ENCODE results near the gene CSNK1E. TPM values are rescaled to one million over a fixed set of nuclear protein-coding genes. Genes with fewer than 3 reads are reported as not detected.

The CSNK1E gene
- total RNA-seq, 1 donor from 2014 or later: 106 TPM

DNA sequence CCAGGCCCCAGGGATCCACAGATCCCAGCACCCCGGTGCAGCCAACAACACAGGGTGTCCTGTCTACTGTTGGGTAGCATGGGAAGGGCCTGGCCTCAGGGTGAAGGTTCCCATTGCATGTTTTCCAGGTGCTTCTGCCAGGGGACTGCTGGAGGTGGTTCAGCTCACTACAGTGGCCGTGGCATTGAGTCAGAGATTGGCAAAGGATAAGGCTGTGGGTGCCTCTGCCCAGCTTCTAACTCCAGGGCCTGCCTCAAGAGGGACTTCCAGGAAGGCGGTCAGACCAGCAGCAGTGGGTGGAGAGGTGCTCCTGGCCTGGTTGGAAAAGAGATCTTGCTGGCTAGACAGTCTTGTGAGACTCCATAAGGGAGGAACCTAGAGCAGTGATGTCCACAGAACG, 20.9 kb downstream of the CSNK1E start:
- Mint-ChIP-seq H3K27ac (no peak overlapping the region), H3K4me3 (no peak overlapping the region), H3K36me3 (peaks cover 33% of the 10 kb centered on the region), H3K27me3 (ENCODE audit: insufficient read depth, low read depth) (peaks cover 2% of the 10 kb centered on the region), H3K9me3 (no peaks in the 10 kb centered on the region), H3K4me1 (peaks cover 7% of the 10 kb centered on the region)
- Histone ChIP-seq H3K27me3 (no peaks in the 10 kb centered on the region), H3K9ac (no peak overlapping the region), H3K9me3 (ENCODE audit: low read depth) (no peaks in the 10 kb centered on the region), H3K79me2 (ENCODE audit: low read depth) (no peaks in the 10 kb centered on the region), H3K4me1 (no peaks in the 10 kb centered on the region), H3K4me2 (no peak overlapping the region), H3F3A (ENCODE audit: low read depth) (peaks cover 4% of the 10 kb centered on the region), H4K20me1 (ENCODE audit: low read depth) (peaks cover 86% of the 10 kb centered on the region), H3K4me3 (no peak overlapping the region), H2AFZ (replicated peaks) (no peak overlapping the region), H3K27ac (no peak overlapping the region), H3K36me3 (no peaks in the 10 kb centered on the region)
- no peak for TF ChIP-seq EZH2phosphoT487 (IDR thresholded peaks at IDR 0.05)
- no peak for TF ChIP-seq EZH2 (IDR thresholded peaks at IDR 0.05)
- TF ChIP-seq, protein P1, sequence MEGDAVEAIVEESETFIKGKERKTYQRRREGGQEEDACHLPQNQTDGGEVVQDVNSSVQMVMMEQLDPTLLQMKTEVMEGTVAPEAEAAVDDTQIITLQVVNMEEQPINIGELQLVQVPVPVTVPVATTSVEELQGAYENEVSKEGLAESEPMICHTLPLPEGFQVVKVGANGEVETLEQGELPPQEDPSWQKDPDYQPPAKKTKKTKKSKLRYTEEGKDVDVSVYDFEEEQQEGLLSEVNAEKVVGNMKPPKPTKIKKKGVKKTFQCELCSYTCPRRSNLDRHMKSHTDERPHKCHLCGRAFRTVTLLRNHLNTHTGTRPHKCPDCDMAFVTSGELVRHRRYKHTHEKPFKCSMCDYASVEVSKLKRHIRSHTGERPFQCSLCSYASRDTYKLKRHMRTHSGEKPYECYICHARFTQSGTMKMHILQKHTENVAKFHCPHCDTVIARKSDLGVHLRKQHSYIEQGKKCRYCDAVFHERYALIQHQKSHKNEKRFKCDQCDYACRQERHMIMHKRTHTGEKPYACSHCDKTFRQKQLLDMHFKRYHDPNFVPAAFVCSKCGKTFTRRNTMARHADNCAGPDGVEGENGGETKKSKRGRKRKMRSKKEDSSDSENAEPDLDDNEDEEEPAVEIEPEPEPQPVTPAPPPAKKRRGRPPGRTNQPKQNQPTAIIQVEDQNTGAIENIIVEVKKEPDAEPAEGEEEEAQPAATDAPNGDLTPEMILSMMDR (IDR thresholded peaks at IDR 0.05): no peak
- no peak for DNase-seq (ENCODE audit: low spot score)

DNA sequence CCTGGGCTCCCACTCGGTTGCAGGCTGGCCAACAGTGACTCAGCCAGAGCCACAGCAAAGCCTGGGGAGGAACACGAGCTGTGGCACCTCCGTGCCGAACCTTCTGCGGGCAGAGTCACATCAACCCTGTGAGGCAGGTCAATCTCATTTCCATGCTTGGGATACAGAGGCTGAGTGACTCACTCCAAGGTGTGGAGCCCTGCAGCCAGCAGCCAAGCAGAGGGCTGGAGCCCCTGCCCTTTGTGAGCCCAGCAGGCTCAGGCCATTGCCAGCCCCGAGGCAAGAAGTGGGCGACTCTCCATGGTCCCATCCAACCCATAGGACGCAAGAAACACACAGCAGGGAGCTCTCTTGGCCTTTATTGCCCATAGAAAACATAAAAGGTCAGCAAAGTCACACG, 21.4 kb downstream of the CSNK1E start:
- peaks cover 8% of the 10 kb centered on the region for H3F3A ChIP-seq (ENCODE audit: low read depth)
- H3K36me3 Mint-ChIP-seq: peaks cover 30% of the 10 kb centered on the region
- H3K4me3 Mint-ChIP-seq: no peak overlapping the region
- H3K4me1 Mint-ChIP-seq: peaks cover 7% of the 10 kb centered on the region
- no peaks in the 10 kb centered on the region for H3K9me3 ChIP-seq (ENCODE audit: low read depth)
- no peak overlapping the region for H3K4me3 ChIP-seq
- H4K20me1 ChIP-seq (ENCODE audit: low read depth): peaks cover 84% of the 10 kb centered on the region
- H3K9me3 Mint-ChIP-seq: no peaks in the 10 kb centered on the region
- DNase-seq (ENCODE audit: low spot score): no peak
- no peak overlapping the region for H3K4me2 ChIP-seq
- H3K9ac ChIP-seq: no peak overlapping the region
- no peak for TF ChIP-seq EZH2 (IDR thresholded peaks at IDR 0.05)
- no peak for TF ChIP-seq EZH2phosphoT487 (IDR thresholded peaks at IDR 0.05)
- TF ChIP-seq, protein P1 (IDR thresholded peaks at IDR 0.05): no peak
- no peaks in the 10 kb centered on the region for H3K36me3 ChIP-seq
- H3K27ac ChIP-seq: no peak overlapping the region
- no peaks in the 10 kb centered on the region for H3K79me2 ChIP-seq (ENCODE audit: low read depth)
- no peaks in the 10 kb centered on the region for H3K27me3 ChIP-seq
- H3K4me1 ChIP-seq: no peaks in the 10 kb centered on the region
- no peak overlapping the region for H3K27ac Mint-ChIP-seq
- no peak overlapping the region for H2AFZ ChIP-seq (replicated peaks)
- peaks cover 4% of the 10 kb centered on the region for H3K27me3 Mint-ChIP-seq (ENCODE audit: insufficient read depth, low read depth)

DNA sequence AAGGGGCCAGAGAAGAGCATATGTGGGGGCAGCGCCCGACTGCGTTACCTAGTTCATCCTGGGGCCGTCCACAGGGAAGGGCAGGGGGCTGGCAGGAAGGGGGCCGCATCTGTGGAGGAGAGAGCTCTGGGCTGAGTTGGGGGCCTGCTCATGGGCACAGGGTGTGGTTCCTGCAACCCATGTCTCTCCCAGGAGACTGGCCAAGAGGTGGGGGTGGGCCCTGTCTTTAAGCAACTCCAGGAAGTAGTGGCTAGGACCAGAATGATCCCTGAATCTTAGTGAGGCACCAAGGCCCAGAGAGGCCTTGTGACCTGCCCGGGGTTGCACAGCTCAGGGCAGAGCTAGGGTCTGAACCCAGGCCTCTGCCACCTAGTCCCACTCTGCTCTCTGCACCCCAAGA, 21.9 kb downstream of the CSNK1E start:
- no peak overlapping the region for H3K27ac Mint-ChIP-seq
- no peaks in the 10 kb centered on the region for H3K79me2 ChIP-seq (ENCODE audit: low read depth)
- TF ChIP-seq EZH2phosphoT487 (IDR thresholded peaks at IDR 0.05) (no peak), EZH2 (IDR thresholded peaks at IDR 0.05) (no peak)
- TF ChIP-seq, protein P1 (IDR thresholded peaks at IDR 0.05): no peak
- peaks cover 7% of the 10 kb centered on the region for H3K4me1 Mint-ChIP-seq
- no peaks in the 10 kb centered on the region for H3K9me3 Mint-ChIP-seq
- no peak overlapping the region for H2AFZ ChIP-seq (replicated peaks)
- H3K27ac ChIP-seq: no peak overlapping the region
- H4K20me1 ChIP-seq (ENCODE audit: low read depth): peaks cover 80% of the 10 kb centered on the region
- no peaks in the 10 kb centered on the region for H3K27me3 ChIP-seq
- no peak overlapping the region for H3K9ac ChIP-seq
- peaks cover 4% of the 10 kb centered on the region for H3K27me3 Mint-ChIP-seq (ENCODE audit: insufficient read depth, low read depth)
- DNase-seq (ENCODE audit: low spot score): no peak
- H3F3A ChIP-seq (ENCODE audit: low read depth): peaks cover 13% of the 10 kb centered on the region
- no peaks in the 10 kb centered on the region for H3K9me3 ChIP-seq (ENCODE audit: low read depth)
- peaks cover 27% of the 10 kb centered on the region for H3K36me3 Mint-ChIP-seq
- no peak overlapping the region for H3K4me3 Mint-ChIP-seq
- H3K36me3 ChIP-seq: no peaks in the 10 kb centered on the region
- no peaks in the 10 kb centered on the region for H3K4me1 ChIP-seq
- H3K4me2 ChIP-seq: no peak overlapping the region
- H3K4me3 ChIP-seq: no peak overlapping the region

Measured in neural progenitor cell (in vitro differentiated cells).